Activated CD8-positive, alpha-beta memory T cell treated with anti-CD3 and anti-CD28 coated beads for 24 hours (primary cell): ENCODE data around the gene MSANTD2.

Experiments
- DNase-seq: peaks from one replicate; pipeline ENCODE4 v3.0.0-alpha.2; 2020

MSANTD2 gene

DNA sequence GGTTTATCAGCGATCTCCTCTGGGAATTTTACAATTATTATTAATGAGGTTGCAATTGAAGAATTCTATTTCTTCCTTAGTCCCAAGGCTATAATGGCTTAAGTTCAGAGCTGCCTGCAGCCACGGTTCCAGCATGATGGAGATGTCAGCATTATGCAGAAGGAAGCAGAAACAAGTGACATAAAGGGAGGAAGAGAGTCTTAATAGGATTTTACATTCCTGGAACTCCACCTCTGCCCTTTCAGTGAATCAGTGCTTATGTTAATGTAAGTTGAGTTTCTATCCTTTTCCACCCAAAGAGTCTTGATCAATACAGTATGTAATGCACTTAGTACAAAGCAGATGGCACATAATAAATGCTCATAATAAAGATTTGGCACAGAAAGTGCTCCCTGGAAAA lies 72.1 kb downstream of the MSANTD2 start:
- no peak for DNase-seq

GRCh38 chr11:124727474-124727873 lies 72.7 kb downstream of the MSANTD2 start:
- no peak for DNase-seq

DNA sequence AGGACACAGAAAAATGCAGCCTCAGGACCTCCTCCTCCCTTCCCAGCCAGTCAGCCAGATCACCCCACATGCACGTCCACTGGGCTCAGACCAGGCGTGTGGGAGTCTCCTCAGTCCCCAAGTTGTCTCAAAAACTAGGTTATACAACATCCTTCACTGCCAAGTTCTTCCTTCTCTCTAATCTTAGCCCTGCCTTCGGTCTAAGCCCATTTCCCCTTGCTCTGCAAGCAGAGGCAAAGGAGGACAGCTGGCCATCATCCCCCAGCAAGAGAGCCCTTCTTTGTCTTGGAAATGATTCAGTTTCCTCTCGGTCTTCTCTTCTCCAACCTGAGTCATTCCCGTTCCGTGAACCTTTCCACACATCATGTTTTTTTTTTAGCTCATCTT lies 74.5 kb downstream of the MSANTD2 start:
- no peak for DNase-seq

DNA sequence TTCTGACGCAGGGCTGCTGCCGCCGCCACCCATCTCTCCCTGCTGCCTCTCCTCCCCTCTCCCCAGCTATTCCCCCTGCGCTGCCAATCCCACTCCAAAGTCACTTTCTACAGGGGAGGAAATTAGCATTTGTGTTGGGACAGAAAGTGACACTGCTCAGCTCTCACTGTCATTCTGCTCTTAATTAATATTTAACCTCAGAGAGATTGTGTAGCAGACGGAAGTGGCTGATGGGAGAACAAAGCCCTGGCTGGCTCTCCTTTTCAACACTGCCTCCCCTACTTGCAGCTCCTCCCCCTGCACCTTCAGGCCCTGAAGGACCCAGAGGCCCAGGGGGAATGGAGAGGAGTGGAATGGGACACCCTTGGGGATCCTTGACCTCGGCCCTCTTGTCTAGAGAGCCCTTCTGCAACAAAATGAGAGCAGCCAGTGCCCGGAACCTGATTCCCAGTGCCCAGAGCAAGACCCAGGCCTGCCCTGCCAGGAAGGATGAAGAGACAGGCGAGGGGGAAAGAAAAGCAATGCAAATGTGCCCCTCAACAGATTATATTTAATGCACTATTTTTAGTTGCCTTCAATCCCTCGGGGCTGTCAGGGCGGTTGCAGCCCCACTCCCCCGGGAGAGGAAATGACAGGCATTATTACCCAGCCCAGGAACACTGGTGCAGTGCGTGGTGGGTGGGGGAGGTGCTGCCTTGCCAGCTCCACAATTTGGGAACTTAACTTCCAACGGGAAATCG lies 75.1 kb downstream of the MSANTD2 start:
- no peak for DNase-seq

DNA sequence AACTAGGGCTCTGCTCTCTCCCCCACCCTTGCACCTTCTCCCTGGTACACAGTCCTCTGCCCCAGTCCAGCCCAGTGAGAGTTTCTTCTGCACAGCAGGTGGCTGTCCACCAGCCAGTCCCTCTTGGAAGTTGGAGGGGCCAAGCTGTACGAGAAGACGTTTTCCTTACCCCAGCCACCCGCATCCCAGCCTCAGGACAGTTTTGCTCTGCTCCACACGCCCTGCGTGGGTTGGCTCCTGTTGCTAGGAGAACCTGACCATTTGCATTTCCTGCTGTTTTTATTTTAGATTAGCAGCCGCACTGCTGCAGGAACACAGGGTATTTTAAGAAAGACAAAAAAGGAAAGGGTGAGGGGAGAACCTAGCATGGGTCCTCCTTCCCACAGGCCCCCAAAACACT lies 78.0 kb downstream of the MSANTD2 start:
- DNase-seq = no peak

DNA sequence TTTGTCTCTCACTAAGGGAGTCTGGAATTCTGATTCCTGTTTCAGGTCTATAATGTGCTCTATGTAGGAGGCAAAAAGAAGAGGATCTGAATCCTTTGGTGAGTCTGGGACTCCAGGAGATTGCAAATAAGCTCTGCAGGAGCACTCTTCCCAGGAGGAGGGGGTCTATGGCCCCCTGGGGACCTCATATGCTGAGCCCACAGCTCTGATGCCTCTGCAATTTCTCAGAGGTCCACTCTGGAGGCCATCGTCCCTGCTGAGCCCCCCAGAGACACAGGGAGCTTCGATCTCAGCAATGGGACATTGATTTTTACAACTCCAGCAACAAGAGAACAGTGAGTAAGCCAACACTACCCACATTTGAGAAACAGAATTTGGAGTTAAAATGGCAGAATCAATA lies 80.7 kb downstream of the MSANTD2 start:
- no peak for DNase-seq

DNA sequence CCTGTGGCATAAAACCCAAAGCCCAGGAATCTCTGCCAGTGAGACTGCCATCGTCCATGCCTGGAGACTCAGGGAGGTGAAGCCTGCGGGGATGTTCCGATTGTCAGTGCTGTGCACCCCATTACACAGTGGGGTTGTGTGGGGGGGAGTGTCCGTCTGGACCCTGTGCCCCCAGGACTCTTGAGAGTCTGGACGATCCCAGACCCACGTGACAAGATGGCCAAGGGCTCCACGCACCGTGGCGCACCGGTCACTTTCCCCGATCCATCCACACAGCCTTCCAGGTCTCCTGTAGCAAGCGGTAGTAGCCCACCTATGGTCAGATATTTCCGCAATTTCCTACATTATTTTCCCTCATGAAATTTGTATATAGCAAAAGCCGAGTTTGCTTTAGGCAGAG lies 81.4 kb downstream of the MSANTD2 start:
- DNase-seq = no peak

GRCh38 chr11:124717786-124718651 lies 82.2 kb downstream of the MSANTD2 start:
- no peak for DNase-seq

- DNase-seq = no peak
These were observed 82.8 kb downstream of the MSANTD2 start for GRCh38 chr11:124717421-124717785.

DNA sequence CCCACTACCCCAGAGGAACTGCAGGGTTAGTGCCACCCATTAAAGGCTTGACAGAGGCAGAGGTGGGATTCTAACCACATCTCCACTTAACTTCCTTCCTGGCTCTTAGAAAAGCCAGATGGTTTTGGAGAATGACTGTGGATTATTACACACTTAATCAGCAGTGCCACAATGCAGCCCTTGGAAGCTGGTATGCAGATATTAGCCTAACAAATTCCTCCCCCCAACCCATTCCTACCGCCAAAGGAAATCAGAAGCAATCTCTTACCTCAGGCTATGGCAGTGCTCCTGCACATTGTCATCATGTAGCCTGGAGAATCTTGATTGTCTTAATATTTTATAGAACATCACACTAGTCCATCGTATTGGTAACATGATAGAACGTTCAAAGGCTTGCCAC lies 83.6 kb downstream of the MSANTD2 start:
- DNase-seq = no peak
